ENCODE results near the gene AAR2. TPM values are rescaled to one million over a fixed set of nuclear protein-coding genes. Genes with fewer than 3 reads are reported as not detected.

AAR2 gene
- total RNA-seq, 4 donors from 2014 or later = 25.5 to 33.3 (median 29.9) TPM

DNA sequence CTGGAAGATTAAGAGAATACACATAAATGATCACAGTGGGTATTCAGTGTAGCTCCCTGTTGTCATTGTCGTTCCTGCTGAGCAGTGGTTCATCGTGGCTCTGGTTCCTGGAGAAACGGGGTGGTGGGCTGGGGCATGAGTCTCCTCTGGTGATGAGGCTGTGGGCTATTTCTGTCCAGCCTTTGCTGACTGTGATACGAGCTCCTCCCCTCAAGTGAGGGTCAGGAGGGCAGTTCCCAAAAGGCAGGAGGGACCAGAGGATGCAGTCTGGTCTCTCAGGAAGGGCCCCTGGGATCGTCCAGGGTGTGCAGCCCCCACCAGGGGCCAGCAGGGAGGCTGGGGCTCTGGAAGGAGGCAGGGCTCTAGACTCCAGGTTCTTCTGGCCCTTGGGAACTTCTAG is 38.7 kb downstream of the AAR2 start:
- no peak overlapping the region for H3K27ac ChIP-seq
- no peaks in the 10 kb centered on the region for H3K27me3 ChIP-seq
- 53 to 89% methylated on average over 3 to 5 of the region's 5 CpGs for WGBS, 2 donors
- DNase-seq = no peak
- TF ChIP-seq, protein P1, sequence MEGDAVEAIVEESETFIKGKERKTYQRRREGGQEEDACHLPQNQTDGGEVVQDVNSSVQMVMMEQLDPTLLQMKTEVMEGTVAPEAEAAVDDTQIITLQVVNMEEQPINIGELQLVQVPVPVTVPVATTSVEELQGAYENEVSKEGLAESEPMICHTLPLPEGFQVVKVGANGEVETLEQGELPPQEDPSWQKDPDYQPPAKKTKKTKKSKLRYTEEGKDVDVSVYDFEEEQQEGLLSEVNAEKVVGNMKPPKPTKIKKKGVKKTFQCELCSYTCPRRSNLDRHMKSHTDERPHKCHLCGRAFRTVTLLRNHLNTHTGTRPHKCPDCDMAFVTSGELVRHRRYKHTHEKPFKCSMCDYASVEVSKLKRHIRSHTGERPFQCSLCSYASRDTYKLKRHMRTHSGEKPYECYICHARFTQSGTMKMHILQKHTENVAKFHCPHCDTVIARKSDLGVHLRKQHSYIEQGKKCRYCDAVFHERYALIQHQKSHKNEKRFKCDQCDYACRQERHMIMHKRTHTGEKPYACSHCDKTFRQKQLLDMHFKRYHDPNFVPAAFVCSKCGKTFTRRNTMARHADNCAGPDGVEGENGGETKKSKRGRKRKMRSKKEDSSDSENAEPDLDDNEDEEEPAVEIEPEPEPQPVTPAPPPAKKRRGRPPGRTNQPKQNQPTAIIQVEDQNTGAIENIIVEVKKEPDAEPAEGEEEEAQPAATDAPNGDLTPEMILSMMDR (IDR thresholded peaks at IDR 0.05) = no peak
- TF ChIP-seq POLR2A (IDR thresholded peaks at IDR 0.05) = no peak
- H3K4me1 ChIP-seq = no peaks in the 10 kb centered on the region
- no peak overlapping the region for H3K4me3 ChIP-seq (replicated peaks in 1 of 3)
- intact Hi-C loops (cut with DNase I) = no loop called here
- no peaks in the 10 kb centered on the region for H3K36me3 ChIP-seq
- H3K9me3 ChIP-seq = no peaks in the 10 kb centered on the region

DNA sequence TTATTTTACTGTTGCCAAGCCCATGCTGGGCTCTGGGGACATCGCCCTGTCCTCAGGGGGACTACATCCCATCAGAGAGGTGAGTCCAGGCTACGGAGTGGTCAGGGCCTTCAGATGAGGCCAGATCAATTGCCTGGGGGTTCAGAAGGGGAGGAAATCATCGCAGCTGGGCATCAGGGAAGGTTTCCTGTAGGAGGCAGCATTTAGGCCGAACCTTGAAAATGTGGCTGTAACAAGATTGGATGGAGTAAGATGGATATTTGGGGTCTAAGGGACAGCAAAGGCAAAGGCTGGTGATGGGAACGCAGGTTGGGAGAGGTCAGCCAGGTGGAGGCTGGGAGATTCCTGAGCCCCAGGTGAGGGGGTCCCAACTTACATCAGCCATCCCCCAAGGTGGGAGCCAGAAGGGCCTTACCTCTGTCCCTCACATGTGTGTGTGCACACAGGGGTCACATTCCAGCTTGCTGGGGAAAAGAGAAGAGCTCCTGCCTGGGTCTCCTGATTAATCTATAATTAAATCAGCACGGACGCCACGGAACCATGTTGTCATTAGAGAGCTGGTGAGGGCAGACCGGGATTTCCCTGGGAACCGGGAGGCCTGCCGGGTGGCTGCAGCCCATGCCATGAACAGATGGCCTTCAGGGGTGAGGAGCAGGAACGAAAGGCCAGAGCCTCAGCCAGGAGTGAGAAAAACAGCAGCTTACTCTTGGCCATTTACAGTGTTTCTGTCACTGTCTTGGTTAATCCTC is 39.3 kb downstream of the AAR2 start:
- Histone ChIP-seq H3K27ac (no peak overlapping the region), H3K27me3 (no peaks in the 10 kb centered on the region), H3K4me1 (no peaks in the 10 kb centered on the region), H3K9me3 (no peaks in the 10 kb centered on the region), H3K36me3 (no peaks in the 10 kb centered on the region), H3K4me3 (replicated peaks in 1 of 3) (no peak overlapping the region)
- no peak for TF ChIP-seq POLR2A (IDR thresholded peaks at IDR 0.05)
- TF ChIP-seq, protein P1 (IDR thresholded peaks at IDR 0.05) = no peak
- DNase-seq = no peak
- 76 to 84% methylated on average over 12 of the region's 12 CpGs for WGBS, 2 donors
- intact Hi-C loops (cut with DNase I) = no loop called here

DNA sequence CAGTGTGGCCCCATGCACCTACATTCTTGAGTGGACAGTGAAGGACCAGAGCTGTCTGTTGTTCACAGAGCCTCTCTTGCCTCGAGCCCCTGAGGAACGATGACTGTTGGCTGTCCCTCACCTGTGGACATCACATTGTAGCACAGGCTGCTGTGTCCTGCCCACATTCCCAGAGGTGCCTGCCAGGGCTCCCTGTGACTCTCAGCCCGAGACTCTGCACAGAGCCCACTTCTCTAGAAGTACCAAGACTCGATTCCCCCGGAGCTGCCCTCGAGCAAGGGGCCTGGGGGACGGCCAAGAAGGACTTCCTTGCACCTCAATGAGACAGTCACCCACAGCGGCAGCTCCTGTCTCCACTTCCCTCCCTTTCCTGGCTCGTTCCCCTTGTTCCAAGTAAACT is 41.3 kb downstream of the AAR2 start:
- Histone ChIP-seq H3K4me3 (replicated peaks in 1 of 3) (no peak overlapping the region), H3K27ac (no peak overlapping the region), H3K4me1 (no peaks in the 10 kb centered on the region), H3K27me3 (no peaks in the 10 kb centered on the region), H3K36me3 (no peaks in the 10 kb centered on the region), H3K9me3 (no peaks in the 10 kb centered on the region)
- no peak for TF ChIP-seq POLR2A (IDR thresholded peaks at IDR 0.05)
- TF ChIP-seq, protein P1 (IDR thresholded peaks at IDR 0.05) = no peak
- WGBS, 2 donors = 53 to 61% methylated on average over 7 to 8 of the region's 9 CpGs
- intact Hi-C loops (cut with DNase I) = no loop called here
- DNase-seq = no peak

DNA sequence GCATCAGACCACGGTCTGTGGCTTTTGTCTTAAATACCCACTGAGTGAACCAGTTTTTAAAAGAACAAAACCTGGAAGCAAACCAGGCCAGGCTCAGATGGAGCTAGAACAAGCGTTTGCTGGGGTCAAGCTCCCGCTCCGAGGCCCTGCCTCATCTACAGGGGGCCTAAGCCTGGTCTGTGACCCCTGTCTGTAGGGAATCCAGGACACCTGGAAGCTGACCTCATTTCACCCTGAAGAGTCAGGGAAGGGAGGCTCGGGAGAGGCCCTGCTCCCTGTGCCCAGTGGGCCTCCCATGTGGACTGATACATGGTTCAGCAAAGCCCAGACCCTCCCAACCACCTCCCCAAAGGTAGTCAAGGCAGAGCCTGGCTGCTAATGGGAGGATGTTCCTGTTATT is 43.1 kb downstream of the AAR2 start:
- no peak for DNase-seq
- Histone ChIP-seq H3K9me3 (no peaks in the 10 kb centered on the region), H3K4me1 (no peaks in the 10 kb centered on the region), H3K36me3 (no peaks in the 10 kb centered on the region), H3K27me3 (no peaks in the 10 kb centered on the region), H3K27ac (no peak overlapping the region), H3K4me3 (replicated peaks in 1 of 3) (no peak overlapping the region)
- TF ChIP-seq, protein P1 (IDR thresholded peaks at IDR 0.05) = no peak
- no peak for TF ChIP-seq POLR2A (IDR thresholded peaks at IDR 0.05)
- 79 to 89% methylated on average over 5 of the region's 5 CpGs for WGBS, 2 donors
- intact Hi-C loops (cut with DNase I) = no loop called here

DNA sequence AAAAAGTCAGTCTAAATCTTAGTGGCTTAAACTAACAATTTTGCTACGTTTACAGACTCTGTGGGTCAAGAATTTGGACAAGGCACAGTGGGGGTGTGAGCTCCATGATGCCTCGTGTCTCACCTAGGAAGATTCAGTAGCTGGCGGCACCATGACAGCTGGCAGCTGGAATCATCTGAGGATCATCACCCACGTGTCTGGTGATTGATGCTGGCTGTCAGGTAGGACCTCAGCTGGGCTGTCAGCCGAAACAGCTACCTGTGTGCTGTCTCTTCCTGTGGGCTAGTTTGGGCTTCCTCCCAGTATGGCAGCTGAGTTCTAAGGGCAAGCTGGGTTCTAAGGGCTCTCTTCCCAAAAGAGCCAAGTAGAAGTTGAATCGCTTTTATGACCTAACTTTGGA is 43.5 kb downstream of the AAR2 start:
- H3K9me3 ChIP-seq = no peaks in the 10 kb centered on the region
- no peaks in the 10 kb centered on the region for H3K36me3 ChIP-seq
- DNase-seq = no peak
- intact Hi-C loops (cut with DNase I) = no loop called here
- H3K4me1 ChIP-seq = no peaks in the 10 kb centered on the region
- WGBS, 2 donors = 76 to 86% methylated on average over 6 of the region's 6 CpGs
- no peak overlapping the region for H3K4me3 ChIP-seq (replicated peaks in 1 of 3)
- no peak overlapping the region for H3K27ac ChIP-seq
- H3K27me3 ChIP-seq = no peaks in the 10 kb centered on the region
- TF ChIP-seq, protein P1 (IDR thresholded peaks at IDR 0.05) = no peak
- TF ChIP-seq POLR2A (IDR thresholded peaks at IDR 0.05) = no peak
